HepG2 (cell line): Measurements from ENCODE around the gene PLPPR3. TPM values are rescaled to one million over a fixed set of nuclear protein-coding genes. Genes with fewer than 3 reads are reported as not detected.

Experiments used
- ADNP ChIP-seq: sonication (generic); formaldehyde crosslinking; IDR thresholded peaks from 2 replicates; pipeline ENCODE4 v1.4.0; 2020; ENCODE audit warnings: missing genetic modification reagents
- AGO1 ChIP-seq: fragments of 200-400 bp; formaldehyde crosslinking; IDR thresholded peaks from 2 replicates; pipeline ENCODE4 v1.6.1; 2017; ENCODE audit warnings: mild to moderate bottlenecking, low read depth, low read length, moderate library complexity; ENCODE audit not compliant: poor library complexity, severe bottlenecking
- AGO2 ChIP-seq: fragments of 200-400 bp; formaldehyde crosslinking; optimal IDR thresholded peaks from 2 replicates; pipeline ENCODE3; 2017; ENCODE audit warnings: mild to moderate bottlenecking, low read depth, low read length, moderate library complexity
- AKAP8 ChIP-seq: sonication (generic); formaldehyde crosslinking; IDR thresholded peaks from 2 replicates; pipeline ENCODE4 v1.5.1; 2020; ENCODE audit warnings: mild to moderate bottlenecking, missing genetic modification reagents
- BHLHE40 ChIP-seq: IDR thresholded peaks from 2 replicates; pipeline ENCODE4 v1.6.1; 2011; ENCODE audit warnings: low read length, improper control_type of control experiment
- MAFK ChIP-seq, 2 experiments: IDR thresholded peaks in 1 of 2; conservative IDR thresholded peaks in 1 of 2; 2 replicates each; pipeline ENCODE4 v1.6.1; 2011; ENCODE audit warnings: improper control_type of control experiment in 2 of 2, low read length in 2 of 2
- POLR2A ChIP-seq, 2 experiments: IDR thresholded peaks; 2 replicates each; pipeline ENCODE4 v1.6.1; 2011; ENCODE audit warnings: low read depth in 2 of 2, low read length in 2 of 2, mild to moderate bottlenecking in 1 of 2, moderate library complexity in 1 of 2; ENCODE audit not compliant: insufficient read depth in 1 of 2
- POLR2AphosphoS5 ChIP-seq: IDR thresholded peaks from 2 replicates; pipeline ENCODE4 v1.6.1; 2012; ENCODE audit warnings: low read depth, low read length
- RBFOX2 ChIP-seq: fragments of 200-400 bp; formaldehyde crosslinking; IDR thresholded peaks from 2 replicates; pipeline ENCODE4 v1.6.1; 2017; ENCODE audit warnings: low read depth, mild to moderate bottlenecking, low read length
- RBM22 ChIP-seq: fragments of 200-400 bp; formaldehyde crosslinking; optimal IDR thresholded peaks from 2 replicates; pipeline ENCODE3; 2017; ENCODE audit warnings: mild to moderate bottlenecking, low read length, moderate library complexity
- SAP130 ChIP-seq: IDR thresholded peaks from 2 replicates; pipeline ENCODE4 v1.6.1; 2016; ENCODE audit warnings: low read depth
- SOX6 ChIP-seq, 2 experiments: fragments of 450-650 bp in 1 of 2; sonication (generic) in 1 of 2; formaldehyde crosslinking in 1 of 2; IDR thresholded peaks; 2 replicates each; pipeline versions ENCODE4 v1.4.0 to v1.6.1; 2017 to 2020; ENCODE audit warnings: antibody characterized with exemption in 1 of 2, mild to moderate bottlenecking in 1 of 2, missing genetic modification reagents in 1 of 2
- ZSCAN12 ChIP-seq: sonication (generic); formaldehyde crosslinking; IDR thresholded peaks from 2 replicates; pipeline ENCODE4 v1.9.0; 2021; ENCODE audit warnings: mild to moderate bottlenecking, missing genetic modification reagents
- polyA plus RNA-seq, 8 experiments: library from polyadenylated mRNA; depleted of rRNA in 3 of 8; stranded (reverse) in 7 of 8; unstranded in 1 of 8; fragments of >200 nt; fragmentation: Illumina TruSeq in 4 of 8; extraction: Trizol in 4 of 8; gene quantifications; 2 replicates each; pipeline versions ENCODE4 v1.2.1 to v1.2.3, GENCODE V29; 2011 to 2016; ENCODE audit warnings: low read depth in 4 of 8, missing spikeins in 1 of 8, mixed read lengths in 1 of 8; ENCODE audit not compliant: insufficient read depth in 1 of 8
- total RNA-seq, 5 experiments: library from RNA; depleted of rRNA; stranded (reverse); fragments of >200 nt; fragmentation: Illumina TruSeq; extraction: Trizol; gene quantifications; 2 replicates each; pipeline ENCODE4 v1.2.3, GENCODE V29; 2016; ENCODE audit warnings: low read depth in 1 of 5
- TF ChIP-seq, protein P1 (sequence below): sonication (generic); formaldehyde crosslinking; IDR thresholded peaks from 2 replicates; pipeline ENCODE4 v1.9.0; 2022; ENCODE audit warnings: missing genetic modification reagents, mild to moderate bottlenecking, borderline replicate concordance

PLPPR3 gene
- total and polyA plus RNA-seq, 2 of the 13 experiments (the other 11 are each of a cell fraction or from before 2014, with no cell fraction given), result 0.07 to 0.16 TPM

- peak; percentile 56 to 74 for TF ChIP-seq MAFK (conservative IDR thresholded peaks at IDR 0.05 in 1 of 2, IDR thresholded peaks at IDR 0.05 in 1 of 2; ENCODE audit: low read length in 2 of 2)
- peak; percentile 100 for TF ChIP-seq AGO2
- TF ChIP-seq, protein P1, sequence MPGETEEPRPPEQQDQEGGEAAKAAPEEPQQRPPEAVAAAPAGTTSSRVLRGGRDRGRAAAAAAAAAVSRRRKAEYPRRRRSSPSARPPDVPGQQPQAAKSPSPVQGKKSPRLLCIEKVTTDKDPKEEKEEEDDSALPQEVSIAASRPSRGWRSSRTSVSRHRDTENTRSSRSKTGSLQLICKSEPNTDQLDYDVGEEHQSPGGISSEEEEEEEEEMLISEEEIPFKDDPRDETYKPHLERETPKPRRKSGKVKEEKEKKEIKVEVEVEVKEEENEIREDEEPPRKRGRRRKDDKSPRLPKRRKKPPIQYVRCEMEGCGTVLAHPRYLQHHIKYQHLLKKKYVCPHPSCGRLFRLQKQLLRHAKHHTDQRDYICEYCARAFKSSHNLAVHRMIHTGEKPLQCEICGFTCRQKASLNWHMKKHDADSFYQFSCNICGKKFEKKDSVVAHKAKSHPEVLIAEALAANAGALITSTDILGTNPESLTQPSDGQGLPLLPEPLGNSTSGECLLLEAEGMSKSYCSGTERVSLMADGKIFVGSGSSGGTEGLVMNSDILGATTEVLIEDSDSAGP (CRISPR knock-in tag), result peak; percentile 26; the same call in 1 of the 2 replicates
- TF ChIP-seq RBM22, result peak; percentile 95
- peak; percentile 37 to 44; a peak in 2 of 4 replicates for TF ChIP-seq POLR2A (IDR thresholded peaks at IDR 0.05; ENCODE audit: insufficient read depth in 1 of 2, low read depth in 2 of 2, low read length in 2 of 2)
- TF ChIP-seq POLR2AphosphoS5, result 0 out of 2 replicates have a peak, but pooled peaks have one; percentile 10
- no peak for TF ChIP-seq BHLHE40
- TF ChIP-seq ZSCAN12, result no peak
- no peak for TF ChIP-seq ADNP (CRISPR knock-in tag)
- TF ChIP-seq SAP130 (CRISPR knock-in tag), result no peak
- 0 out of 2 replicates have a peak, but pooled peaks have one; percentile 61 for TF ChIP-seq AKAP8 (CRISPR knock-in tag)
- TF ChIP-seq AGO1, result peak; percentile 93
- TF ChIP-seq SOX6 (IDR thresholded peaks at IDR 0.05), result no peak
- TF ChIP-seq SOX6 (CRISPR knock-in tag; IDR thresholded peaks at IDR 0.05), result no peak
- TF ChIP-seq RBFOX2, result peak; percentile 79
- TF ChIP-seq, all 625 proteins: peak for 20
Measured at GRCh38 chr19:813219-814151, 8.3 kb downstream of the PLPPR3 start (continued).
